SK-N-SH (cell line): Measurements from ENCODE around the gene ACYP2.

Source experiments
- FOSL2 ChIP-seq: IDR thresholded peaks from 2 replicates; pipeline ENCODE4 v1.4.0; 2012; ENCODE audit warnings: low read depth, mild to moderate bottlenecking, moderate library complexity, borderline replicate concordance
- TF ChIP-seq, protein P1 (sequence below): IDR thresholded peaks from 2 replicates; pipeline ENCODE4 v1.6.1; 2012; ENCODE audit warnings: mild to moderate bottlenecking, low read depth, low read length, moderate library complexity
- TF ChIP-seq, protein P2 (sequence below): fragments of 200-600 bp; sonication (generic); IDR thresholded peaks from 2 replicates; pipeline ENCODE4 v1.6.1; 2017; ENCODE audit warnings: antibody characterized with exemption, mild to moderate bottlenecking, moderate library complexity

DNA sequence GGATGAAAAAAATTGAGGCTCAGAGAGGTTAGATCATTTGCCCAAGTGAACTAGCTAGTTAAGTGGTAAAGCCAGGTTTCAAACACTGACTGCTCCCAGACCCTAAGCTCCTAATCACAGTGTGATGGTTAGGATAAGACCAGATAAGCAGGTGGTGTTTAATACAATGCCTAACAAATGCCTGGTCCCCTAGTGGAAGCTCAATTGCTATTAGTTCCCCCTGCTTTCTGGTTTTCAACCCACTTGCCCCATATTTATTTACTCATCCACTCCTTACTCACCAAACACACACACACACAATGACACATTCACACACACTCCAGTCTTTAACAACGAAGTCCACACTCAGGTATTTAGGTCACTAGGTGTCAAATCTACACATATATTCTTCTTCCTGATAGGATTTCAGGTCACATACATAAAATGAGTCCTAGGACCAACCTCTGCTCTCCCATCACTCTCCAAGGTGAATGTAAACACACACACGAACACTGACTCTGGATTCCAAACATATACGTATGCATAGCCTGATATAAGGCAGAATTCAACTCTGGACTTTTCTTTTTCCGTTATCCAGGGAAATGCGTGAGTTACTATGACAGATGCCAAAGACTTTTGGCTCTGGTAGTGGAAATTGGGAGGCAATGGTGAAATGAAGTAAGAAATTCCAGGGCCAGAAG is 214.2 kb downstream of the ACYP2 start:
- TF ChIP-seq, protein P1, sequence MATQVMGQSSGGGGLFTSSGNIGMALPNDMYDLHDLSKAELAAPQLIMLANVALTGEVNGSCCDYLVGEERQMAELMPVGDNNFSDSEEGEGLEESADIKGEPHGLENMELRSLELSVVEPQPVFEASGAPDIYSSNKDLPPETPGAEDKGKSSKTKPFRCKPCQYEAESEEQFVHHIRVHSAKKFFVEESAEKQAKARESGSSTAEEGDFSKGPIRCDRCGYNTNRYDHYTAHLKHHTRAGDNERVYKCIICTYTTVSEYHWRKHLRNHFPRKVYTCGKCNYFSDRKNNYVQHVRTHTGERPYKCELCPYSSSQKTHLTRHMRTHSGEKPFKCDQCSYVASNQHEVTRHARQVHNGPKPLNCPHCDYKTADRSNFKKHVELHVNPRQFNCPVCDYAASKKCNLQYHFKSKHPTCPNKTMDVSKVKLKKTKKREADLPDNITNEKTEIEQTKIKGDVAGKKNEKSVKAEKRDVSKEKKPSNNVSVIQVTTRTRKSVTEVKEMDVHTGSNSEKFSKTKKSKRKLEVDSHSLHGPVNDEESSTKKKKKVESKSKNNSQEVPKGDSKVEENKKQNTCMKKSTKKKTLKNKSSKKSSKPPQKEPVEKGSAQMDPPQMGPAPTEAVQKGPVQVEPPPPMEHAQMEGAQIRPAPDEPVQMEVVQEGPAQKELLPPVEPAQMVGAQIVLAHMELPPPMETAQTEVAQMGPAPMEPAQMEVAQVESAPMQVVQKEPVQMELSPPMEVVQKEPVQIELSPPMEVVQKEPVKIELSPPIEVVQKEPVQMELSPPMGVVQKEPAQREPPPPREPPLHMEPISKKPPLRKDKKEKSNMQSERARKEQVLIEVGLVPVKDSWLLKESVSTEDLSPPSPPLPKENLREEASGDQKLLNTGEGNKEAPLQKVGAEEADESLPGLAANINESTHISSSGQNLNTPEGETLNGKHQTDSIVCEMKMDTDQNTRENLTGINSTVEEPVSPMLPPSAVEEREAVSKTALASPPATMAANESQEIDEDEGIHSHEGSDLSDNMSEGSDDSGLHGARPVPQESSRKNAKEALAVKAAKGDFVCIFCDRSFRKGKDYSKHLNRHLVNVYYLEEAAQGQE: no peak
- TF ChIP-seq, protein P2, sequence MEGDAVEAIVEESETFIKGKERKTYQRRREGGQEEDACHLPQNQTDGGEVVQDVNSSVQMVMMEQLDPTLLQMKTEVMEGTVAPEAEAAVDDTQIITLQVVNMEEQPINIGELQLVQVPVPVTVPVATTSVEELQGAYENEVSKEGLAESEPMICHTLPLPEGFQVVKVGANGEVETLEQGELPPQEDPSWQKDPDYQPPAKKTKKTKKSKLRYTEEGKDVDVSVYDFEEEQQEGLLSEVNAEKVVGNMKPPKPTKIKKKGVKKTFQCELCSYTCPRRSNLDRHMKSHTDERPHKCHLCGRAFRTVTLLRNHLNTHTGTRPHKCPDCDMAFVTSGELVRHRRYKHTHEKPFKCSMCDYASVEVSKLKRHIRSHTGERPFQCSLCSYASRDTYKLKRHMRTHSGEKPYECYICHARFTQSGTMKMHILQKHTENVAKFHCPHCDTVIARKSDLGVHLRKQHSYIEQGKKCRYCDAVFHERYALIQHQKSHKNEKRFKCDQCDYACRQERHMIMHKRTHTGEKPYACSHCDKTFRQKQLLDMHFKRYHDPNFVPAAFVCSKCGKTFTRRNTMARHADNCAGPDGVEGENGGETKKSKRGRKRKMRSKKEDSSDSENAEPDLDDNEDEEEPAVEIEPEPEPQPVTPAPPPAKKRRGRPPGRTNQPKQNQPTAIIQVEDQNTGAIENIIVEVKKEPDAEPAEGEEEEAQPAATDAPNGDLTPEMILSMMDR: no peak
- TF ChIP-seq FOSL2: no peak
